ENCODE measurements around the gene GDF10. TPM values are rescaled to one million over a fixed set of nuclear protein-coding genes. Genes with fewer than 3 reads are reported as not detected.
A peak's percentile ranks its signal among the peaks of the same experiment; 100 is the strongest.

The GDF10 gene
- total RNA-seq, 2 experiments from 2014 or later = not detected

- H3K36me3 Mint-ChIP-seq (ENCODE audit: low read depth) = no peaks in the 10 kb centered on the region
- POLR2A ChIA-PET = no interaction called here
- no peaks in the 10 kb centered on the region for H3K9me3 Mint-ChIP-seq
- no peak overlapping the region for H3K27ac Mint-ChIP-seq
- peaks cover 6% of the 10 kb centered on the region for H3K27me3 Mint-ChIP-seq
- CTCF ChIA-PET = interaction anchor here (1.2 kb wide), 2 partner anchors 45 to 281 kb away, joined by 3 read pairs; no protein-coding TSS in a partner anchor
- no peak for DNase-seq
- no peak overlapping the region for H3K4me3 Mint-ChIP-seq
- H3K4me1 Mint-ChIP-seq = peaks cover 2% of the 10 kb centered on the region
These were observed 5.6 kb downstream of the GDF10 start for GRCh38 chr10:47305566-47305965.

GRCh38 chr10:47306387-47307210 is 6.6 kb downstream of the GDF10 start:
- ChIA-PET CTCF (interaction anchor here (1.2 kb wide), 2 partner anchors 46 to 282 kb away, joined by 3 read pairs; no protein-coding TSS in a partner anchor), POLR2A (no interaction called here)
- Mint-ChIP-seq H3K27ac (no peak overlapping the region), H3K9me3 (no peaks in the 10 kb centered on the region), H3K4me1 (peaks cover 9% of the 10 kb centered on the region), H3K27me3 (no peaks in the 10 kb centered on the region), H3K36me3 (ENCODE audit: low read depth) (no peaks in the 10 kb centered on the region), H3K4me3 (no peak overlapping the region)
- DNase-seq = no peak

GRCh38 chr10:47307381-47307780 is 7.4 kb downstream of the GDF10 start:
- Mint-ChIP-seq H3K9me3 (no peaks in the 10 kb centered on the region), H3K27ac (no peak overlapping the region), H3K4me1 (peaks cover 16% of the 10 kb centered on the region), H3K27me3 (no peaks in the 10 kb centered on the region), H3K36me3 (ENCODE audit: low read depth) (no peaks in the 10 kb centered on the region), H3K4me3 (no peak overlapping the region)
- no peak for DNase-seq
- CTCF ChIA-PET = interaction anchor here (9.3 kb wide), 1 partner anchor 261 kb away, joined by 128 read pairs; no protein-coding TSS in a partner anchor
- POLR2A ChIA-PET = no interaction called here

DNA sequence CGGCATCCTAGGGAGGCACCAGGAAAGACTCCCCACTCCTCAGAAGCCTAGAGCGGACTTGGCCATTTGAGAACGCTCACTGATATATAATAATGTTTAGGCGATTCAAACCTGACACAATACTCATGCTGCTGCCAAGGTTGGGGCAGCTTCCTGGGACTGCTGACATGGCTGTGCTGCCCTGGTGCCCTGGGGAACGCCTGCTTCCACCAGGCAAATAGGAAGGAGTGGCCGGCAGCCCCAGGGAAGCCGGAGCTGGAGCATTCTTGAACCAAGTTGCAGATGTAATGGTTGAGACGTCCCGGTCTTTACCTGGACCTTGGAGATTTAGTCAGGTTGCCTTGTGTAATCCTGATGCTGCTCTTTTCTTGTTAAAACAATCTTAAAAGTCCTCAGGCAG is 8.8 kb downstream of the GDF10 start:
- Mint-ChIP-seq H3K9me3 (no peaks in the 10 kb centered on the region), H3K4me1 (peaks cover 16% of the 10 kb centered on the region), H3K27me3 (no peaks in the 10 kb centered on the region), H3K27ac (no peak overlapping the region), H3K36me3 (ENCODE audit: low read depth) (no peaks in the 10 kb centered on the region), H3K4me3 (no peak overlapping the region)
- DNase-seq = no peak
- CTCF ChIA-PET = interaction anchor here (9.3 kb wide), 1 partner anchor 262 kb away, joined by 128 read pairs; no protein-coding TSS in a partner anchor
- POLR2A ChIA-PET = no interaction called here

- Mint-ChIP-seq H3K27me3 (no peaks in the 10 kb centered on the region), H3K4me1 (peaks cover 16% of the 10 kb centered on the region), H3K27ac (no peak overlapping the region), H3K9me3 (no peaks in the 10 kb centered on the region), H3K36me3 (ENCODE audit: low read depth) (no peaks in the 10 kb centered on the region), H3K4me3 (no peak overlapping the region)
- POLR2A ChIA-PET = no interaction called here
- DNase-seq = no peak
- CTCF ChIA-PET = interaction anchor here (9.3 kb wide), 1 partner anchor 263 kb away, joined by 128 read pairs; no protein-coding TSS in a partner anchor
These were observed 9.6 kb downstream of the GDF10 start for GRCh38 chr10:47309408-47310089.

GRCh38 chr10:47310090-47310505 is 10.1 kb downstream of the GDF10 start:
- H3K4me3 Mint-ChIP-seq = no peak overlapping the region
- CTCF ChIA-PET = interaction anchor here (9.3 kb wide), 1 partner anchor 264 kb away, joined by 128 read pairs; no protein-coding TSS in a partner anchor
- peaks cover 16% of the 10 kb centered on the region for H3K4me1 Mint-ChIP-seq
- H3K9me3 Mint-ChIP-seq = no peaks in the 10 kb centered on the region
- POLR2A ChIA-PET = no interaction called here
- H3K27me3 Mint-ChIP-seq = no peaks in the 10 kb centered on the region
- H3K27ac Mint-ChIP-seq = no peak overlapping the region
- H3K36me3 Mint-ChIP-seq (ENCODE audit: low read depth) = no peaks in the 10 kb centered on the region
- DNase-seq = no peak

- Mint-ChIP-seq H3K9me3 (no peaks in the 10 kb centered on the region), H3K4me1 (peaks cover 16% of the 10 kb centered on the region), H3K36me3 (ENCODE audit: low read depth) (no peaks in the 10 kb centered on the region), H3K27me3 (no peaks in the 10 kb centered on the region), H3K27ac (peak overlapping the region; percentile 63), H3K4me3 (no peak overlapping the region)
- peak; percentile 54 for DNase-seq
- ChIA-PET POLR2A (interaction anchor here (0.7 to 2.4 kb wide), 4 partner anchors 51 to 287 kb away, joined by 3 to 10 read pairs (median 4); no protein-coding TSS in a partner anchor), CTCF (interaction anchor here (1.0 to 9.3 kb wide), 10 partner anchors 15 to 319 kb away, joined by 3 to 128 read pairs (median 5); no protein-coding TSS in a partner anchor)
These were observed 11.4 kb downstream of the GDF10 start for GRCh38 chr10:47311193-47311931.

- DNase-seq = peak; percentile 79
- Mint-ChIP-seq H3K27ac (peak overlapping the region; percentile 63), H3K36me3 (ENCODE audit: low read depth) (no peaks in the 10 kb centered on the region), H3K9me3 (no peaks in the 10 kb centered on the region), H3K4me3 (no peak overlapping the region), H3K4me1 (peaks cover 16% of the 10 kb centered on the region), H3K27me3 (no peaks in the 10 kb centered on the region)
- POLR2A ChIA-PET = interaction anchor here (0.7 to 2.4 kb wide), 4 partner anchors 52 to 287 kb away, joined by 3 to 10 read pairs (median 4); no protein-coding TSS in a partner anchor
- CTCF ChIA-PET = interaction anchor here (1.0 to 9.3 kb wide), 10 partner anchors 15 to 319 kb away, joined by 3 to 128 read pairs (median 5); no protein-coding TSS in a partner anchor
These were observed 12.1 kb downstream of the GDF10 start for GRCh38 chr10:47311932-47312662.

DNA sequence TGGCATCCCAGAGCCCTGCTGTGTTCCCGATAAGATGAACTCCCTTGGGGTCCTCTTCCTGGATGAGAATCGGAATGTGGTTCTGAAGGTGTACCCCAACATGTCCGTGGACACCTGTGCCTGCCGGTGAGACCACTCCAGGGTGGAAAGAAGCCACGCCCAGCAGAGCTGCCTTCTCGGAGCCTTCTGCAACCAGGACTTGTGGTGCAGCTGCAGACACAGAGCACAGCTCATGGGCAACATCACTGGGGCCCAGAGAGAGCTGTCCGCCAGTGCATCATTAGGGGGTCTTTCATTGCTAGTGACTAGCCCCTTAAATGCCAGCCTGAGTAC is 12.6 kb downstream of the GDF10 start:
- H3K27me3 Mint-ChIP-seq = no peaks in the 10 kb centered on the region
- no peaks in the 10 kb centered on the region for H3K36me3 Mint-ChIP-seq (ENCODE audit: low read depth)
- CTCF ChIA-PET = interaction anchor here (1.0 to 9.3 kb wide), 6 partner anchors 26 to 288 kb away, joined by 3 to 128 read pairs (median 4); no protein-coding TSS in a partner anchor
- no peak overlapping the region for H3K27ac Mint-ChIP-seq
- H3K4me3 Mint-ChIP-seq = no peak overlapping the region
- POLR2A ChIA-PET = interaction anchor here (2.4 kb wide), 1 partner anchor 265 kb away, joined by 10 read pairs; no protein-coding TSS in a partner anchor
- H3K9me3 Mint-ChIP-seq = no peaks in the 10 kb centered on the region
- peaks cover 16% of the 10 kb centered on the region for H3K4me1 Mint-ChIP-seq
- no peak for DNase-seq

DNA sequence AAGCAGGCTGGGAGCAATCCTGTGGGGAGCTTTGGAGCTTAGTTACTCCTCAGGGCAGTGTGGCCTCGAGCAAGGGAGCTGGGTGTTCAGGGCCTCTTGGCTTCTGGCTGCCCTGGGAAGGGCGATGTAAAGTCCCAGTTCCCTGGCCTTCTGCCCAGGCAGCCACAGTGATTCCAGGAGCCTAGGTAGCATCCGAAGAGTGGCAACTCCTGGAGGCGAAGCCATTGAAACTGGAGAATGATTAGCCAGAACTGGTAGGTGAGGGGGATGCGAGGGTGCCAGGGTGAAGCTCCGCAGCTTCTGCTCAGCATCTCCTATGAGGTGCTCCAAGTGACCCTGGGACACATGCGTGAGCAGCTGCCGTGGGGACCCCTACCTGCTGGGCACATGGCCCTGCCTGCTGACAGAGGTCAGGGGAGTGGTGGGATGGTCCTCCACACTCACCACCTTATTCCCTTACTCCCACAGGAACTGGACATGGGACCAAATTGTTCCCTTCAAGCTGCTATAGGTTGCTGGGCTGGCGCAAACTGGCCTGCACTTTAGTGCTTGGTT is 14.5 kb downstream of the GDF10 start:
- H3K27me3 Mint-ChIP-seq = no peaks in the 10 kb centered on the region
- ChIA-PET POLR2A (no interaction called here), CTCF (interaction anchor here (5.3 to 9.3 kb wide), 2 partner anchors 268 to 290 kb away, joined by 32 to 128 read pairs; no protein-coding TSS in a partner anchor)
- H3K4me3 Mint-ChIP-seq = no peak overlapping the region
- DNase-seq = no peak
- H3K9me3 Mint-ChIP-seq = no peaks in the 10 kb centered on the region
- no peaks in the 10 kb centered on the region for H3K36me3 Mint-ChIP-seq (ENCODE audit: low read depth)
- H3K27ac Mint-ChIP-seq = no peak overlapping the region
- H3K4me1 Mint-ChIP-seq = peaks cover 16% of the 10 kb centered on the region

GRCh38 chr10:47315421-47315820 is 15.4 kb downstream of the GDF10 start:
- H3K4me1 Mint-ChIP-seq = peaks cover 16% of the 10 kb centered on the region
- no peak for DNase-seq
- H3K4me3 Mint-ChIP-seq = no peak overlapping the region
- no peaks in the 10 kb centered on the region for H3K36me3 Mint-ChIP-seq (ENCODE audit: low read depth)
- POLR2A ChIA-PET = no interaction called here
- no peaks in the 10 kb centered on the region for H3K27me3 Mint-ChIP-seq
- CTCF ChIA-PET = interaction anchor here (1.0 to 9.3 kb wide), 3 partner anchors 9 to 291 kb away, joined by 3 to 128 read pairs (median 32); no protein-coding TSS in a partner anchor
- H3K9me3 Mint-ChIP-seq = no peaks in the 10 kb centered on the region
- no peak overlapping the region for H3K27ac Mint-ChIP-seq

DNA sequence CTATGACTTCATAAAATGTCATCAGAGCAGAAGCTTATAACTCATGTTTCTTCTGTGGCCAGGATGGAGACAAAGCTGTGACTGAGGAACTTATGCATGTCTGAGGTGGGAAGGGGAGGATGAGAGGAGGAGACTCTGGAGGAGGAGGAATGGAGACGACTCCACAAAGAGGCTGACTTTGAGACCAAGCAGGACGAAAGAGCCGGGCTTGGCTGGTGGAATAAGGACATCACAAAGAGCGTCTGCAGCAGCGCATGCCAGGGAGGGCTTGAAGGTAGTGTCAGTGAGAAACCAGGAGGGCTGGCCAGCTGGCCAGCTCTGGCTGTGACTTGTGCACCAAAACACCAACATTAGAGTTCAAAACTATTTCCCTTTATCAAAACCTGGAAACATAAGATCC is 16.1 kb downstream of the GDF10 start:
- peaks cover under 1% of the 10 kb centered on the region for H3K27me3 Mint-ChIP-seq
- H3K4me3 Mint-ChIP-seq = no peak overlapping the region
- H3K9me3 Mint-ChIP-seq = no peaks in the 10 kb centered on the region
- peaks cover 12% of the 10 kb centered on the region for H3K4me1 Mint-ChIP-seq
- no peak overlapping the region for H3K27ac Mint-ChIP-seq
- POLR2A ChIA-PET = no interaction called here
- no peaks in the 10 kb centered on the region for H3K36me3 Mint-ChIP-seq (ENCODE audit: low read depth)
- CTCF ChIA-PET = interaction anchor here (1.0 to 9.3 kb wide), 2 partner anchors 8 to 270 kb away, joined by 3 to 128 read pairs; no protein-coding TSS in a partner anchor
- DNase-seq = no peak
